GM04503 (cell line): ENCODE data around the gene COX6A1.
"Not testable (repeated sequence)": the region's sequence is repeated elsewhere in the genome, so short reads cannot be mapped to it uniquely, and the experiment has no call there.

Experiments
- DNase-seq: peaks from one replicate; pipeline ENCODE4 v3.0.0-alpha.2; 2012; ENCODE audit warnings: low read depth

COX6A1 gene

DNA sequence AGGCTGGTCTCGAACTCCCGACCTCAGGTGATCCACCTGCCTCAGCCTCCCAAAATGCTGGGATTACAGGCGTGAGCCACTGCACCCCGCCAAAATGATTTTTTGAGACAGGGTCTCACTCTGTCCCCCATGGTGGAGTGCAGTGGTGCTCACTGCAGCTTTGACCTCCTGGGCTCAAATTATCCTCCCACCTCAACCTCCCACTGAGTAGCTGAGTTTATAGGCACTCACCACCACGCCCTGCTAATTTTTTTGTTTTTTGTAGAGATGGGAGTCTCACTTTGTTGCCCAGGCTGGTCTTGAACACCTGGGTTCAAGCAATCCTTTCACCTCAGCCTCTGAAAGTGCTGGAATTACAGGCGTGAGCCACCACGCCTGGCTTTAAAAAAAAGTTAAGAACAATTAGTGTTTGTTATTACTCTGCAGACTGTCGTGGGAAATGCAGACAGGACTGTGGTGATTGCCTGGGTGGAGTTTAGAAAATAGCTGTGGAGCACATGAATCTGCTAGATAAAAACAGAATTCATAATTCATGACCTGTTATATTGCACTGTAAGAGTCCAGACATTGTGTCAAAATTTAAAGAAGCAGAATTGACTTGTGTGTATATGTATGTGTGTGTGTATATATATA is 9.2 kb upstream of the COX6A1 start:
- DNase-seq, result no peak

DNA sequence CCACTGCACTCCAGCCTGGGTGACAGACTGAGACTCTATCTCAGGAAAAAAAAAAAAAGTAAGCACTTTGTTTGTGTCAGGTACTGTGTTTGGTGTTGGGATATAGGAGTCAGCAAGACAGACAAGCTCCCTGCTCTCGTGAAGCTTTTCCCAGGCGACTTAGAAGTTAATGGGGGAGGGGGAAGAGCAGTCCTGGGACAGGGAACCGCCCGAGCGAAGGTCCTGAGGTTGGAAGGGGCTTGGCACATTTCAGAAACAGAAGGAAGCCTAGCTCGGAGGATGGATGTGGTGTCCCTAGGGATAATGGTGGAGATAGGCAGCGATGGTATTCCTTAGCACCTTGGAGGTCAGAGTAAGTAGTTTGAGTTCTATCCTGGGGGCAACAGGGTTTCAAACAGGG is 8.5 kb upstream of the COX6A1 start:
- DNase-seq, result no peak

DNA sequence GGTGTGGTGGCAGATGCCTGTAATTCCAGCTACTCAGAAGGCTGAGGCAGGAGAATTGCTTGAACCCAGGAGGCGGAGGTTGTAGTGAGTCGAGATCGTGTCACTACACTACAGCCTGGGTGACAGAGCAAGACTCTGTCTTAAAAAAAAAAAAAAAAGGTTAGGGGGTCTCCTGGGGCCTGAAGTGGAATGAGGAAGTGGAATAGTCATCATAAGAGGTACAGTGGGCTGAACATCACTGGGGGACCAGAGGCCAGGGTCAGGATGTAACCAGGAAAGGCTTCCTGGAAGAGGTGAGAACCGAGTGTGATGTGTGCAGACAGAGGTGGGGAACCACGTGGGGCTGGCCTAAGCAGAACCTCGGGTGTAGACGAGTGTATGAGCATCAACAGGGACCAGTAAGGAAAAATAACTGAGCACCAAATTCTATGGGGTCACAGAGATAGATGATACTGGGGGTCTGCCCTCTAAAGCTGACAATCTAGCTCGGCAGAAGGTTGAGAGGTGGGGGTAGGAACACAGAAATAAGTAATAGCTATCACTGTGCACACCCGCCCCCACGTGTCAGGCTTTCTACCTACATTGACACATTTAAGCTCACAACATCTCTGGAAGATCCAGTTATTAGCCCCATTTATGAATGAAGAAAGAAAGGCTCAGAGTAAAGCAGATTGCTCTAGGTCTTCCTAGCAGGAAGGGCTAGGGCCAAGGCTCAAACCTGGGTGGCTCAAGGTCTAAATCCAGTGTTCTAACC is 5.0 kb upstream of the COX6A1 start:
- DNase-seq, result no peak

DNA sequence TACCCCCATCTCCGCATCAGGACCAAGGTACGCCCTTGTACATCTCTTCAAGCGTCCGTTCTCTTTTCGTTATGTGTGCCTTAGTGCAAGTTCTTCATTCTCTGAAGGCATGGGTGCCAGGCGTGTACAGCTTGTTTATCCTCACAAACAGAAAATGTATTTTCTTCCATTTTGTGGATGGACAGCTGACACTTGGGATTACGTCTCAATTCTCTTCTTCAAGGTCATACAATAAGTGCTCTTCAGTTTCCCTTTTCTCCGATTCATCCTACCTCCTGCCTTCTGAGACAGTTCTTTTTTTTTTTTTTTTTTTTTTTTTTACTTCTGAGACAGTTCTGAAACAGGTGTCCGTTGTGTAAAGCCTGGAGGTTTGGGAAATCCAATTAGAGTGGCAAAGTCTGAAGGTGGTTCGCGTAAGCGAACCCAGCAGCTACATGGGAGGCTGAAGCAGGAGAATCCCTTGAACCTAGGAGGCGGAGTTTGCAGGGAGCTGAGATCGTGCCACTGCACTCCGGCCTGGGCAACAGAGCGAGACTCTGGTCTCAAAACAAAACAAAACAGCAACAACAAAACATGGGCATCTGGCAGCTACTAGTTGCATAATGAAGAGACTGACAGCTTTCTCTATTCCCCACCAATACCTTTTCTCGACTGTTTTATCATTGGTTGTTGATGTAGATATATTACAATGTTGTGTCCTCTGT is 734 bp downstream of the COX6A1 start:
- no peak for DNase-seq

DNA sequence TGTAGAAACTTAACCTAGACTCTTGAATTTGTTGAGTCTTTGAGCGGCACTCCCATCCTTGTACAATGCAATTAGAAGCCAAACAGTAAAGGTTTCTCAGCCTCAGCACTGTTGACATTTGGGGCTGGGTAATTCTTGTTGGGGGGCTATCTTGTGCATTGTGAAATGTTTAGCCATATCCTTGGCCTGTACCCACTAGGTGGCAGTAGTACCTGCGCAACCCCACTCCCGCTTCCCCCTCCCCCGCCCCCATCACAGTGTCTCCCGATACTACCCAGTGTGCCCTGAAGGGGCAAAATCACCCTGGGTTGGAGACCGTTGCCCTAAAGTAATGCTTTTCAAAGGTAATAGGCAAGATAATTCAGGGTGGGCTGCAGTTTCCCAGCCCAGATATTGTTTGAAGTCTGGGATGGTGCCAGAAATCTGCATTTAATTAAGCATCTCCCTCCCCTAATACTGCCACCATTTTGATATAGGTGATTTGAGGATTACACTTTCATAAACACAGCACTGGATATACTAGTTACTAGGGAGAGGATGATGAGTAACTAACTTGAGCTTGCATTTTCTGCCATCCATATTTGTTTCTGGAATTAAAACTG is 1.8 kb downstream of the COX6A1 start:
- no peak for DNase-seq

DNA sequence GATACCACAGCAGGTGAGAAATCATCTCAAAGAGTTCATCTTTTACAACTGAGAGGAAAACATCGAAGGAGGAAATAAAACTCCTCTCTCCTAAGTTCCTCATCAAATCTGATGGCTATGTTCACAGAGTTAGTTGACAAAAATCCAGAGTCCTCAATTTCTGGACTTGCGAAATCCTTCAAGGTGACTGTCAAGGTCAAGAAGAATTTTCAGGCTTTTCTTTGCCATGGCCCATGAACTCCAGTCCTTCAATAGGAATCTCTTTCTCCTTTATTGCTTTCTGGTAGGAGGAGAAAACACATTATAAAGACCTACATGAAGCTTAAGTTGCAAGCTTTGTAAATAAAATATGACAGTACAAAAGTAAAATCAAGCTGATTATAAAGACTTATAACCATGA is 6.8 kb downstream of the COX6A1 start:
- no peak for DNase-seq

DNA sequence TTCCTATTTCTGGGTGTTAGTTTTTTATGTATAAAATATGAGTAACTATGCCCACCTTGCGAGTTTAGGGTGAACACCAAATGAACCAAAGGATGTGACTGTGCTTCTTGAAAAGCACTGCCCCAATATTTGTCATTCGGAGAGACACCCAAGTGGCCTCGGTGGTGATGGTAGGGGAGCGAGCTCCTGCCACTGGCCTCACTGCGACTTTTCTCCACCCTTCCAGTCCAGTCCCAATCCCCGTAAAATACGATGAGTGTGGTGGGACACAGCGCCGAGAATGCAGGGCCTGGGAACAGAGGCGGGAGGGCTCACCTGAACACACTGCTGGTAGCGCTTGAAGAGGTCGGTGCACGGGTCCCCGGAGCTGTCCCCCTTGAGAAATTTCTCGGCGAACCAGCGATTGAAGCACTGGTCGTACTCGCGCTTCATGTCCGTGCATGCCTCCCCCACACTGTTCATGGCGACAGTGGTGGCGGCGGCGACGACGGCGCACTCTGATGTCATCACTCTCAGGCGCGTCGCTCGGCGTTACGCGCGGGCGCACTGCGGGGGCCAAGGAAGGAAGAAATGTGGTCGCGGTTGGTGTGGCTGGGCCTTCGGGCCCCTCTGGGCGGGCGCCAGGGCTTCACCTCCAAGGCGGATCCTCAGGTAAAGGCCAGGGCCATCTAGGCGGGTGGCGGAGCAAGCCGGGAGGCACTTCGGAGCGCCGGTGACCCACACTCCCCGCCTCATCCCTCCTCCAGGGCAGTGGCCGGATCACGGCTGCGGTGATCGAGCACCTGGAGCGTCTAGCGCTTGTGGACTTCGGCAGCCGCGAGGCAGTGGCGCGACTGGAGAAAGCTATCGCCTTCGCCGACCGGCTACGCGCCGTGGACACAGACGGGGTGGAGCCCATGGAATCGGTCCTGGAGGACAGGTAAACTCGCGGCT is 8.3 kb downstream of the COX6A1 start, which contains the start of the genes GATC and TRIAP1:
GATC (plus strand) TSS at position 534 of the 933 bp plus-strand sequence; CDS start at position 571, 37 bp downstream.
TRIAP1 (minus strand) TSS at position 474 of the 933 bp plus-strand sequence; CDS start at position 462, 12 bp downstream.
- no peak for DNase-seq

DNA sequence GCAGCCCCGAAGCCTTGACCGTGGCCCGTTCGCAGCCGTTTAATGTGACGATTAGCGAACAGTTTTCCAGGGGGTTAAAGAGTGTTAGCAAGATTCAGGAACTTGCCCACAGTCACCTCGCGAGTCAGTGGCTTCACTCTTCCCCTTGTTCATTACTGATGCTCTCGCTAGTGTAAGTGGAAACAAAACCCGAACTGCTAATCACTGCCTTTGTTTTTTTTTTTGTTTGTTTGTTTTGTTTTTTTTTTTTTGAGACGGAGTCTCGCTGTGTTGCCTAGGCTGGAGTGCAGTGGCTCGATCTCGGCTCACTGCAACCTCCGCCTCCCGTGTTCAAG is 8.9 kb downstream of the COX6A1 start:
- not testable (repeated sequence) for DNase-seq

DNA sequence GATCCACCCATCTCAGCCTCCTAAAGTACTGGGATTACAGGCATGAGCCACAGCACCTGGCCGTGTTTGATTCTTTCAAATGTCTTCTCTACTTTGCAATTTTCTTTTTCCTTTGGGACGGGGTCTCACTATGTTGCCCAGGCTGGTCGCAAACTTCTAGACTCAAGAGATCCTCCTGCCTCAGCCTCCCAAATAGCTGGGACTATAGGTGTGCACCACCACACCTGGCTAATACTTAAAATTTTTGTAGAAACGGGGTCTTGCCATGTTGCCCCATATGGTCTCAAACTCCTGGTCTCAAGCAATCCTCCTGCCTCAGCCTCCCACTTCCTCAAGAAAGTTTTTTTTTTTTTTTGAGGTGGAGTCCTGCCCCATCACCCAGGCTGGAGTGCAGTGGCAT is 10.1 kb downstream of the COX6A1 start:
- DNase-seq, result no peak

DNA sequence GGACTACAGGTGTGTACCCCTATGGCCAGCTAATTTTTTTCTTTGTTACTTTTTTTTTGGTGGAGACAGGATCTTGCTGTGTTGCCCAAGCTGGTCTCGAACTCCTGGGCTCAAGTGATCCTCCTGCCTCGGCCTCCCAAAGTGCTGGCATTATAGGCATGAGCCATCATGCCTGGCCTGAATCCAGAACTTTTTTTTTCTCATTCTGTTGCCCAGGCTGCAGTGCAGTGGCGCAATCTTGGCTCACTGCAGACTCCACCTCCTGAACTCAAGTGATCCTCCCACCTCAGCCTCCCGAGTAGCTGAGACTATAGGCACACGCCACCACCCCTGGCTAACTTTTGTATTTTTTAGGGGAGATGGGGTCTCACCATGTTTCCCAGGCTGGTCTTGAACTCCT is 14.6 kb downstream of the COX6A1 start:
- DNase-seq, result not testable (repeated sequence)

DNA sequence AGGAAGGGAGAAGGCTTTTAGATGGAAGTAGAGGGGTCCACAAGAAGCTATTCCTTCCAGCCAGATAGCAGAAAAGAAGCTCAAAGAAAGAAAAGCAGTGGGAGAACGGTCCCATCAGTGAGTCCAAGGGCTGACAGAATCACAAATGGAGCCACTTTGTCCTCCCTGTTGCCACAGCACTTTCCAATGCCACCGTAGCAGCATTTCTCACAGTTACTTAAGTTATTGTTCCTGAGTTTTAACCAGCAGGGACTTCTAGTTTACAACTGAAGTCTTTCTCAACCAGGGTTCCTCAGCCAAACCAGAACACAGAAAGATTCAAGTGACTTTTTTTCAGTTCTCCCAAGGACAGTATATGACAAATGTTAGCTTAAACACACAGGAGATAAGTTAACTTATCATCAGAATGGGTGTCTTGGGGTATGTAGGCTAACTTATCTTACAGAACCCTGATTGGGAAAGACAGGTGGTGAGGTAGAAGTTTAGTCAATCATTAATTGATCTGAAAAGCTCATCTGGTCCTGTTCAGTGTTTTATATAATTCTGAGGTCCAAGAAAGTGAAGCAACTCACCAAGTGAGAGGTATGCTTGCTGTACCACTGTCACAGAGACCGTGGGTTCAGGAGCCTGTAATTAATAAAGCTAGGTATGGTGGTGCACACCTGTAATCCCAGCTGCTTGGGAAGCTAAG is 15.3 kb downstream of the COX6A1 start:
- no peak for DNase-seq

DNA sequence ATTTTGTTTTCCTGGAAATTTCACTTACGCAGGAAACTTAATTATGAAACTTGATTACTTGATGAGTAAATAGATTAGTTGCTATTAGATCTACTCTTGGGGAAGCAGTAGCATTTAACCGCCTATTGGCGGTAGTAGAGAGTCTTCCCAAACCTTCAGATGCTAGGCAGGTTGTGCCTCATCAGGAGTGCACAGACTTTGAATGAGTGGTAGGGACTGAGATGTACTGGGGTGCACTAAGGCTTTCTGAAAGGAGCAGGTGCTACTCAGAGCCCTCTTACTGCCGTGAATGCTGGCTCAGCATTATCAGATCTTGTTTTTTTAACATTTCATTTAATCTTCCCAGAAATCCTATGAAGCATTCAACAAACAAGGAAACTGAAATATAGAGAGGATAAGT is 16.1 kb downstream of the COX6A1 start:
- no peak for DNase-seq

DNA sequence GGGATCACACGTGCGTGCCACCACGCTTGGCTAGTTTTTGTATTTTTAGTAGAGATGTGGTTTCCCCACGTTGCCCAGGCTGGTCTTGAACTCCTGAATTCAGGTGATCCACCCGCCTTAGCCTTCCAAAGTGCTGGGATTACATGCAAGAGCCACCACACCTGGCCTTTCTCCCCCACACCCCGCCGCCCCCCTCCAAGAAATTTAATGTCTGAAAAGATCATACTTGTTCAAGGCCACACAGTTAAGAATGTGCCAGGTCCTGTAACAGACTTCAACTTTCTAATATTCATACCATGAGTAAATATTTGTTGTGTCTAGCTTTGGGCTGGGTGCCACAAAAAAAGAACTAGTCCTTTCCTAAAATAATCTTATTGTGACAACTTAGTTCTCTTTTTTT is 17.4 kb downstream of the COX6A1 start:
- no peak for DNase-seq

DNA sequence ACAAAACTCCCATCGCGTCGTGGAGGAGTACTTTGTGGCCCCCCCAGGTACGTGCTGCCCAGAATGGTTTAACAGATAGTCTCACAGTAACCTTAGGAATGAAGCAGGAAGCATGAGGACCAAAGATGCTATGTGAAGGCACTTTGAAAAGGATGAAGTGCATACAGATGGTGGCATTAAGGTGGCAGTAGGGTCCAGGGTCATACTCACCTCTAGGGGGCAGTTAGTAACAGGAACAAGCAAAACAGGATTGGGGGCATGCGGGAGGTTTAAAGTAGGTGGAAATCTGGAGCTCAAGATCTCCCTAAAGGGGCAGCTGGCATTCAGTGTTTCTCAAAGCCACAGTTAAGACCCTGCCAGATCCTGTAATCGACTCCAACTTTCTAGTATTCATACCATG is 19.2 kb downstream of the COX6A1 start:
- no peak for DNase-seq

DNA sequence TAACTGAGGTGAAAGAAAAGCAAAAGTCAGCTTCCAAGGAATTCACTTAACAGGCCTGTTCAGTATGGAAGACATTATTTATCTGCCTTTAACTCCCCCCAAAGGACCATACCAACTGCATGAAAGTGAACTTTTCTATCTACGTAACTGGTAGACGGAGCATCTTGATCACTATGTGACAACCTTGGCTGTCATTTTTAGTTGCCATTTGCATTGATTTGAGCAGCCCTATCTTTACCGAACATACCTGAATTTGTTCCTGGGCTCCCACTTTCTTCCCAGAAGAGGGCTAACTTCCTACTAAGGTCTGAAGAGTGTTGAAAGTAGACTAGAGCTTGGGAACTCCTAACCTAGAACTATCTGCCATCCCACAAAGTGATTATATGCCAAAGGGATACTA is 22.2 kb downstream of the COX6A1 start:
- no peak for DNase-seq

DNA sequence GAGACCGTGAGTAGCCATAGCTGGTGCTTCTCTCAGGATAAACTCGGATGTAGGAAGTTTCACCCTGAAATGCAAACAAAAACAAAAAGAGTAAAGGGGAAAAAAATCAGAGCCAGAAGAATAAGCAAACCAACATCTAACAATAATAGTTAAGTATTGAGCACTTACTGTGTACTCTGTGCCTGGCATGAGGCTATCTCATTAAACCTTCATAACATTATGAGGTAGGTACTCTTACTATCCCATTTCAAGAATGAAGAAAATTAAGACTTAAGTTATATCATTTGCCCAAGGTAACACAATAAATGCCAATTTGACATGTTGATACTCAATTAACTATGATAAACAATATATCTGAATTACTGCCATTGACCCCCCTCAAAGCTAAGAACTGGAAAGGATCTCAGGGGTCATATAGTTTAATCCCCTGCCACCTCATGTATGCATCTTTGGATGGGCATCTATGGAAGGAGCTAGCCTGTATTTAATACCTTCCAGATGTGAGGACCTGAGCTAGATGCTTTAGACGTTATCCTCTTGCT is 24.3 kb downstream of the COX6A1 start:
- no peak for DNase-seq

DNA sequence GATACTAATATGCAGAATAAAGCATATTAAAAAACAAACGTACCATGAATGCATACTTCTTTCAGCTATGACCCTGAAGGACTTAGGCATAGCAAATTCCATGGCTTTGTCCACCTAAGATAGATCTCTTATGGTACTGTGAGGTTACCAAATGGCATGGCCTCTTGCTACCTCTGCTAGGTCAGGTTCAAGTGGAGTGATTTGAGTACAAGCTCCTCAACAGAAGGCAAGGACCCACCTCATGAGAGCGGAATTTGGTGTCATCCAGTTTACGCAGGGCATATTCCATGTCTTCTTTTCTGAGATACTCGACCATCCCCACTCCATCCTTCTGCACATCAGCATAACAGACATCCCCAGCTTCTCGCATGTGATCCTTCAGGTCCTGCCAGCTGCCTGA is 25.8 kb downstream of the COX6A1 start:
- DNase-seq, result no peak

DNA sequence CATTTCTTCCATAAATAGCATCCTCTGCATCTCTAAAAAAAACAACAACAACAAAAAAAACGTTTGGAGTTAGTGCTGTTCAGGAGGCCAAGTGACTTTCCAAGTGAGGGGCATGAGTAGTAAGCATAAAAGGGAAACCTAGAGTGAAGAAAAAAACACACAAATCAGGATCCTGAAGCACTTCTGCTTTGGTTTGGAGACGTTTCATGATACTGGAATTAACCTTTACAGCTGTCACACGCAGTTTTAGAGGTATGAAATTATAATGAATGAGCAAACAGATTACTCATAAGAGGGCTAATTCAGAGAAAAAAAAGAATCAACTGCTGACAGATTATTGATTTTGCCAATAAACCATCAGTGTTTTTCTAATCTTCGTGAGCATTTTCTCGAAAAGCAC is 27.8 kb downstream of the COX6A1 start:
- no peak for DNase-seq

DNA sequence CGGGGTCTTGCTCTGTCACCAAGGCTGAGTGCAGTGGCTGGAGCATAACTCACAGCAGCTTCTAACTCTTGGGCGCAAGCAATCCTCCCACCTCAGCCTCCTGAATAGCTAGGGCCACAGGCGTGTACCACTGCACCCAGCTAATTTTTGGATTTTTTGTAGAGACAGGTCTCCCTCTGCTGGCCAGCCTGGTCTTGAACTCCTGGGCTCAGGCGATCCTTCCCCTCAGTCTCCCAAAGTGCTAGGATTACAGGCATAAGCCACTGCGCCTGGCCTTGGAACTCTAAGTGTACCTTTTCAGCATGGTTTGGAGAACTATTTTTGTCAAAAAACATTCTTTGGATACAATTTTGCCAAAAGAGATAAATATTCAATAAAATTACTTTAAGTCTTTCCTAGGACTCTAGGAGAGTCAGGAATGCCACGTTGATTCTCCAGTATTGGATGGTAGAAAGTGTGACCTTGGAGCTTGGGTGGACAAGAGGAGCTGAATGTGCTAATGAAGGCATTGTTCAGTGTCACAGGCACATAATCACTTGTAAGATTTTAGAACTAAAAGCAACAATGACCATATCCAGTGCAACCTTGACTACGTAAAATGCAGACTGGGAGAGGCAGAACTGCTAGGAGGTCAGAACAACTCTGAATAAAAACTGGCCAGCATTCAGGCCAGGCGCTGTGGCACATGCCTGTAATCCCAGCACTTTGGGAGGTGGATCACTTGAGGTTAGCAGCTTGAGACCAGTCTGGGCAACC is 28.8 kb downstream of the COX6A1 start:
- no peak for DNase-seq

DNA sequence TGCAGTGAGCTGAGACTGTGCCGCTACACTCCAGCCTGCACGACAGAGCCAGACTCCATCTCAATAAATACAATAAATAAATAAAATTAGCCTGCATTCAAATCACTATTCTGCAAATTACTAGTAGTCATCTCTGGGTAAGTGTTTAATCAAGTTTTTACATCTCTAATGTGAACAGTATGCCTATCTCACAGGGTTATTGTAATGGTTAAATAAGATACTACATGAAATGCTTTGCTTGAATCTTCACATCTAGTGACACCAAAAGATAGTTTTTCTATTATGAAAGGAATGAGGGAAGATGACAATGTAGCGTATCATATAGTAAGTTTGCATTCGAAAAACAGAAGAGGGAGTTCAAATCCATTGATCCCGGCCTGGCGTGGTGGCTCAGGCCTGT is 29.5 kb downstream of the COX6A1 start:
- DNase-seq, result no peak
